Tibial nerve (tissue), 3 donors: ENCODE measurements around the gene CD209.

Experiments used
- CTCF ChIP-seq, 5 experiments: fragments of 200-600 bp in 3 of 5; fragments of 450-650 bp in 2 of 5; sonication (generic) in 3 of 5; IDR thresholded peaks; one replicate each; pipeline ENCODE4 v1.5.1; 2016 to 2019; ENCODE audit warnings: antibody characterized with exemption in 5 of 5, mild to moderate bottlenecking in 3 of 5, moderate library complexity in 2 of 5
- POLR2A ChIP-seq, 2 donors: fragments of 450-650 bp; IDR thresholded peaks; one replicate each; pipeline ENCODE4 v1.6.1; 2017; ENCODE audit warnings: antibody characterized with exemption in 2 of 2, mild to moderate bottlenecking in 2 of 2, moderate library complexity in 2 of 2

- no peak for TF ChIP-seq POLR2A (IDR thresholded peaks at IDR 0.05)
- no peak for TF ChIP-seq CTCF (IDR thresholded peaks at IDR 0.05)
These were observed 12.8 kb downstream of the CD209 start for GRCh38 chr19:7734220-7735203.
